SU-DHL-6 (cell line): ENCODE data around the gene MED10.

Experiments used
- H2AFZ ChIP-seq: fragments of 200-600 bp; sonication (generic); 2 replicates; pipeline ENCODE4 v1.6.1; 2014; ENCODE audit warnings: low read depth, mild to moderate bottlenecking, moderate library complexity, mixed read lengths, antibody characterized with exemption, low read length; ENCODE audit not compliant: severe bottlenecking
- H3F3A ChIP-seq: fragments of 200-600 bp; shearing (Covaris generic); 2 replicates; pipeline ENCODE4 v1.6.0; 2016; ENCODE audit warnings: antibody characterized with exemption, mild to moderate bottlenecking; ENCODE audit not compliant: insufficient read depth
- H3K27ac ChIP-seq: fragments of 200-600 bp; sonication (generic); 2 replicates; pipeline ENCODE4 v1.5.1; 2016; ENCODE audit warnings: low read depth, mild to moderate bottlenecking, low read length, moderate library complexity, mixed read lengths
- H3K27me3 ChIP-seq: fragments of 200-600 bp; sonication (generic), shearing (Covaris generic); 2 replicates; pipeline ENCODE4 v1.6.0; 2014; ENCODE audit warnings: mild to moderate bottlenecking, low read length
- H3K36me3 ChIP-seq: fragments of 200-600 bp; sonication (generic); 2 replicates; pipeline ENCODE4 v1.6.1; 2014; ENCODE audit warnings: mild to moderate bottlenecking, low read length, mixed read lengths
- H3K4me2 ChIP-seq: fragments of 300-600, 200-600 bp; shearing (Covaris generic), sonication (generic); 2 replicates; pipeline ENCODE4 v1.6.0; 2014; ENCODE audit warnings: low read length, low read depth, mild to moderate bottlenecking; ENCODE audit not compliant: poor library complexity, severe bottlenecking
- H3K4me3 ChIP-seq: fragments of 200-600 bp; sonication (generic); 2 replicates; pipeline ENCODE4 v1.5.1; 2014; ENCODE audit warnings: antibody characterized with exemption, low read length, mild to moderate bottlenecking, mixed read lengths; ENCODE audit not compliant: insufficient read depth, poor library complexity, severe bottlenecking
- H3K79me2 ChIP-seq: fragments of 200-600 bp; sonication (generic); 2 replicates; pipeline ENCODE4 v1.6.1; 2014; ENCODE audit warnings: mild to moderate bottlenecking, low read length, moderate library complexity; ENCODE audit not compliant: insufficient read depth
- H3K9ac ChIP-seq: fragments of 200-600 bp; sonication (generic); 2 replicates; pipeline ENCODE4 v1.7.0; 2014; ENCODE audit warnings: mild to moderate bottlenecking, low read length
- H3K9me2 ChIP-seq: fragments of 200-600 bp; sonication (generic); replicated peaks from 2 replicates; pipeline ENCODE4 v1.6.1; 2014; ENCODE audit warnings: low read length; ENCODE audit not compliant: insufficient read depth
- H3K9me3 ChIP-seq: fragments of 200-600 bp; sonication (generic); 2 replicates; pipeline ENCODE4 v1.6.1; 2014; ENCODE audit warnings: low read length, mixed read lengths; ENCODE audit not compliant: insufficient read depth
- H4K20me1 ChIP-seq: fragments of 200-600 bp; sonication (generic); 2 replicates; pipeline ENCODE4 v1.6.1; 2014; ENCODE audit warnings: low read depth, mild to moderate bottlenecking, antibody characterized with exemption, low read length, moderate library complexity, mixed read lengths
- CTCF ChIP-seq: fragments of 200-600 bp; sonication (generic); IDR thresholded peaks from one replicate; pipeline ENCODE4 v1.5.1; 2017; ENCODE audit warnings: antibody characterized with exemption, mild to moderate bottlenecking, low read length, moderate library complexity; ENCODE audit not compliant: insufficient read depth, poor library complexity, severe bottlenecking
- EZH2phosphoT487 ChIP-seq: fragments of 200-600 bp; sonication (generic), shearing (Covaris generic); conservative IDR thresholded peaks from 2 replicates; pipeline ENCODE4 v1.6.1; 2018; ENCODE audit warnings: mild to moderate bottlenecking, antibody characterized with exemption, low read length, moderate library complexity, mixed read lengths

The MED10 gene

GRCh38 chr5:6402939-6403338, 24.6 kb upstream of the MED10 start:
- no peak overlapping the region for H3K4me2 ChIP-seq
- TF ChIP-seq CTCF (no peak), EZH2phosphoT487 (no peak)
- no peaks in the 10 kb centered on the region for H4K20me1 ChIP-seq
- H3K9me2 ChIP-seq: no peaks in the 10 kb centered on the region
- H3K79me2 ChIP-seq: no peaks in the 10 kb centered on the region
- H3K27me3 ChIP-seq: no peaks in the 10 kb centered on the region
- no peaks in the 10 kb centered on the region for H3K36me3 ChIP-seq
- H3K9me3 ChIP-seq: no peaks in the 10 kb centered on the region
- H2AFZ ChIP-seq: no peak overlapping the region
- no peak overlapping the region for H3K9ac ChIP-seq
- H3K27ac ChIP-seq: no peak overlapping the region
- H3F3A ChIP-seq: no peaks in the 10 kb centered on the region
- H3K4me3 ChIP-seq: no peak overlapping the region

DNA sequence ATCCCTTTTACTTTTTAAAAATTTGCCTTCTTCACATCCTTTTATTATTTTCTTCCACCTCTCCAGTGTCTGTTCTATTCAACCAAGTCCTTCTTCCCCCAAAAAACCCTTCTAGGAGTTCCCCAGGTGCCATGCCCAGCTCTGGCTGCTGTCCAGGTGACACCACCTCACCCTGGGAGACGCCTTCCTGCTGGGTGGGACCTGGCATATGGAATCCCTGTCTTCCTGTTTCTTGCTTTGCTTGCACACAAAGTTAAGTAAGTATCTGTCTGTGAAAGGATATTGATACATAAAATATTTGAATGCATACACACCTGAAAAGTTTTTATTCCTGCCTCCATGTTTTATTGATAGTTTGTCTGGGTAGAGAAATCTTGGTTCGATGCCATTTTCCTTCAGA, 23.1 kb upstream of the MED10 start:
- no peak overlapping the region for H3K27ac ChIP-seq
- H3K36me3 ChIP-seq: no peaks in the 10 kb centered on the region
- no peaks in the 10 kb centered on the region for H3K9me3 ChIP-seq
- H3K4me2 ChIP-seq: no peak overlapping the region
- TF ChIP-seq EZH2phosphoT487: no peak
- no peak for TF ChIP-seq CTCF
- H3K27me3 ChIP-seq: no peaks in the 10 kb centered on the region
- no peaks in the 10 kb centered on the region for H3K9me2 ChIP-seq
- H3F3A ChIP-seq: no peaks in the 10 kb centered on the region
- no peaks in the 10 kb centered on the region for H4K20me1 ChIP-seq
- H2AFZ ChIP-seq: no peak overlapping the region
- no peak overlapping the region for H3K9ac ChIP-seq
- H3K4me3 ChIP-seq: no peak overlapping the region
- H3K79me2 ChIP-seq: no peaks in the 10 kb centered on the region

GRCh38 chr5:6399980-6400910, 21.9 kb upstream of the MED10 start:
- no peak overlapping the region for H3K4me3 ChIP-seq
- H3K27me3 ChIP-seq: no peaks in the 10 kb centered on the region
- no peaks in the 10 kb centered on the region for H3K79me2 ChIP-seq
- no peak overlapping the region for H3K4me2 ChIP-seq
- H2AFZ ChIP-seq: no peak overlapping the region
- H3K27ac ChIP-seq: no peak overlapping the region
- H3F3A ChIP-seq: no peaks in the 10 kb centered on the region
- H3K9me3 ChIP-seq: no peaks in the 10 kb centered on the region
- TF ChIP-seq CTCF (no peak), EZH2phosphoT487 (no peak)
- no peaks in the 10 kb centered on the region for H4K20me1 ChIP-seq
- H3K9ac ChIP-seq: no peak overlapping the region
- H3K36me3 ChIP-seq: no peaks in the 10 kb centered on the region
- H3K9me2 ChIP-seq: no peaks in the 10 kb centered on the region
